HG03575 (cell line): ENCODE results near the gene TTYH3.
"Not testable (repeated sequence)": the region's sequence is repeated elsewhere in the genome, so short reads cannot be mapped to it uniquely, and the experiment has no call there.

Experiments used
- ATAC-seq: cut with Tn5 transposase; IDR thresholded peaks from one replicate; pipeline ENCODE4 v1.9.1; 2021; ENCODE audit not compliant: unreplicated experiment, insufficient number of reproducible peaks, low FRiP score; ENCODE audit errors: extremely low read depth

TTYH3 gene

DNA sequence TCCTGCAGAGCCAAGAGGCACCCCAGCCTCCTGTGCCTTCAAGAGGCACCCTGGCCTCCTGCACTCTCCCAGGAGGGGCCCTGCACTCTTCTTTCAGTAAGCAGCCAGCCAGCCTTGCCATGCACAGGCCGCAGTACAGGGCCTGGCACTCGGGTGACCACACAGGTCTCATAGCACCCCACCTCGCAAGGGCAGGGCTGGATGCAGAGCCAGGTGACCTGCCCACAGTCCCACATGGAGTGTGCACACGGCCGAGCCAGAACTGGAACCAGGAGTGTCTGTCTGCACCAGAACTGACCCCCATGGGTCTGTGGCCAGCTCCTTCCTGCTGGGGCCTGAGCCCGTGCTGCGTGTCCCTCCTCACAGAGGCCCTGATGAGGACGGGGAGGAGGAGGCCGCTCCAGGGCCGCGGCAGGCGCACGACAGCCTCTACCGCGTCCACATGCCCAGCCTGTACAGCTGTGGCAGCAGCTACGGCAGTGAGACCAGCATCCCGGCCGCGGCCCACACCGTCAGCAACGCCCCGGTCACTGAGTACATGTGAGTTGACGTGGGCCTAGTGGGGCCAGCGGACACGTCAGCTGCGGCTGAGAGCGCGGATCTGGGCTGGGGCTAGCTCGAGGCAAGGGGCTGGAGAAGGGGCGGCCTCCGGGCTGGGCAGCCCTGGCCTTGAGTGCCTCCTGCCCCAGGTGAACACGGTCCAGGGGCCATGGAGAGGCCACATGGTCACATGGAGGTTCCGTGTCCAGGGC, 26.3 kb downstream of the TTYH3 start:
- no peak for ATAC-seq

DNA sequence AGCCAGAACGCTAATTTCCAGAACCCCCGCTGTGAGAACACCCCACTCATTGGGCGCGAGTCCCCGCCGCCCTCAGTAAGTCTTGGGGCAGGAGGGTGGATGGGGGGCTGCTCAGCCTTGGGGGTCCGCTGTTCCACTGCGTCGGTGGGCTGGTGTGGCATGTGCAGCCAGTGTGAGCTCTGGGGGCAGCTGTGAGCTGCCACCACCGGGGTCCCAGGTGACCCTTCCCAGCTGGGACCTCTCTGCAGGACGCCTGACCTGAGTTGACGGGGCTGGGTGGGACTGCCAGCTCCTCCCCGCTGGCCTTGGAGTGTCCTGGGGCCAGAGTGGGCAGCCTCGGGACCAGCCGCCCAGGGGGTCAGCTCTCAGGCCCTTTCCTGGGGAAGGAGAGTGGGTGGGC, 27.2 kb downstream of the TTYH3 start:
- no peak for ATAC-seq

DNA sequence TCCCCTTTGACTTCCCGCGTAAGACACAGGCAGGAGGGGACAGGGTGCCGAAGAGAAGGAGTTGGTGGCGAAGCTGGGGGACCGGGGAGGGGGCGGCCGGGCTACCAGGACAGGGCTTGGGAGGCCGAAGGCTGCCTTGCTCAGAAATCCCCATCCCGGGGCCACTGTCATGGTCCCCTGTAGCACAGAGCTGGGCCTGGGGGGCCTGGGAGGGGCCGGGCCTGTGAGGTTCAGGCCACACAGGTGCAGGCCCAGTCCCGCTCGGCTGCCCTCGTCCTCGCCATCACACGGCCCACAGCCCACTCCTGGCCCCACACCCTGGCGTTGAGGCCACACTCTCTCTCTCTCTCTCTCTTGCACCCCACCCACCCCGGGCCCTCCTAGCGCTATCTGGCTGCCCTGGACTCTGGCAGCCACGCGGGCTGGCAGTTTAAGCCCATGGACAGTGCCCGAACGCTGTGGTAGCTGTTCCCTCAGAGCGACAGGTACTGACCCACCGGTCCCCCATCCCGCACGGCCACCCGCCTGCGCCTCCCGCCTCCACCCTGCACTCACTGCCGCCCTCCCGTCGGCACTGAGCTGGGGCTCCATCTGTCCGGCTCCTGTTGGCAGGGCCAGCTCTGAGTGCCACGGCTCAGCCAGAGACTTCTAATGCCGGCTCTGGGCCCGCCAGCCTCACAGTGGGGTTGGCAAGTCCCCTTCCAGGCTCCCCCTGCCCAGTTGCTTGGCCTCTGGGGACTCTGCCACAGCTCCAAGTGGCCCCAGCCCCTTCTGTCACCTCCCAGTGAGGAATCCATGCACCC, 28.0 kb downstream of the TTYH3 start:
- no peak for ATAC-seq

DNA sequence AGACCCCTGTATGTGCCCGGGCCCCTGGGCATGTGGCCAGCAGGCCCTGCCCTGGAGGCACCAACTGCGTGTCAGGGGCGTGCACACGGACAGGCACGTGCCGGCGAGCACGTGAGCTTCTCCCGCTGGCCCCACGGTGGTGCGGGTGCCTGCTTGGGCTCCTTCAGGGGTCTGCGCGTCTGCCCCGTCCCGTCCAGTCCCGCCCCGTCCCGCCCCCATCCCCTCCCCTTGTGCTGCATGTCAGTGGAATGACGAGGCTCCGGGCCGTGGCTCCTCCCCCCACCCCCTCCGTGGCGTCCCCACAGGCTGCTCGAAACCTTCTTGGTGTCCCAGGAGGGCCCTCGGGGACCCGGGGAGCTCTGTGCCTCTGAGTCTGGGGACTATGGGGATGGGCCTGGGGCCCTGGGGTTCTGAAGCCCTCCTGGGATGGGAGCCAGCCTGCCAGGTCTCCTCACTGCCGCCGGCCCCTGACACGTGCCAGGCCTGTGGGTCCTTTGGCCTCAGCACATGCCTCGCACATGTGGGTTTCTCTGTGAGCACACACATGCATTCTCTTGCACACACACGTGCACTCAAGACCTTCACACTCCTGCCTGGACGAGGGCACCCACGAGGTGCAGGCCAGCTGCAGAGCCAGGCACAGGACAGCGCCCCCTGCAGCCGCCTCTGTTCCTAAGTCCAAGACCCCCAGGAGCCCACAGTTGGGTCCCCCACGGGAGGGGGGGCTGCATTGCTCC, 28.7 kb downstream of the TTYH3 start:
- no peak for ATAC-seq

DNA sequence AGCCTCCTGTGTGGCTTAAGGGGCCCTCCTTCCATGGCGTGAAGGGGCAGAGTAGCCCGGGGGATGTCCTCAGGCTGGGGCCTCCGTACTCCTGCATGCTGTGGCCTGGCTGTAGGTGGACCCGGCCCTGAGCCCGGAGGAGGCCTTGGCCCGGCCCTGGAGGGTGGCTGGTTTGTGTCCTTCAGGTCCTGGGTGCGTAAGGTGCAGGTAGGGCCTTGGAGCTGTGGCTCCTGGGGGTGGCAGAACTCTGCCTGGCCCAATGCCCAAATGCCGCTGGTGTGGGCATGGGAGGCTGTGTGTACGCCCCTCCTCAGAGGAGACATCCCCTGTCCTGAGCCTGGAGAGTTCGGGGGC, 29.3 kb downstream of the TTYH3 start:
- no peak for ATAC-seq

DNA sequence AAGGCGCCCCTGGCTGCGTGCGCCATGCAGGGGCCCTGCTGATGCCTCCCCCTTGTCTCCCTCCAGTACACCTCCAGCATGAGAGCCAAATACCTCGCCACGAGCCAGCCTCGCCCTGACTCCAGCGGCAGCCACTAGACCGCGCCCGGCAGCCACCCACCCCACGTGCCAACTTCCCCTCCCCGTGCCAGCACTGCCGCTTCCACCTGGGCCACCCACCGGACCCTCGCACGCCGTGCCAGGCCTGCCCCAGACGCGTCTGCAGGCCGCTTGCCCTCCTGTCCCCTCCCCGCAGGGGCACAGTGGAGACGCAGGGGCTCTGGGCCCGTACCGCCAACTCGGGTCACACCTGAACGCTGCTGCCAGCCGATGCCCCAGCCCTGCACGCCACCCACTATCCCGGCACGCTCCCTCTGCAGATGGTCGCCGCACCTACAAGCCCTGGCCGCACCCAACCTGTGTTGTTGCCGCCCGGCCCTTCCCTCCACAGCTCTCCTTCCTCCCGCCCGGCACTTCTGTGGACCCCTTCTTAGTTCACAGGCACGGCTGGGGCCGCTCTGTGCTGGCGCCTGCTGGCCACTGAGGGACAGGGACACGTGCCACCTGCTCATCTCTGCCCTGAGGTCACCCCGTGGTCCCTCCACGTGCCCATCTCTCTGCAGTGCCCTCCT, 30.0 kb downstream of the TTYH3 start:
- no peak for ATAC-seq

DNA sequence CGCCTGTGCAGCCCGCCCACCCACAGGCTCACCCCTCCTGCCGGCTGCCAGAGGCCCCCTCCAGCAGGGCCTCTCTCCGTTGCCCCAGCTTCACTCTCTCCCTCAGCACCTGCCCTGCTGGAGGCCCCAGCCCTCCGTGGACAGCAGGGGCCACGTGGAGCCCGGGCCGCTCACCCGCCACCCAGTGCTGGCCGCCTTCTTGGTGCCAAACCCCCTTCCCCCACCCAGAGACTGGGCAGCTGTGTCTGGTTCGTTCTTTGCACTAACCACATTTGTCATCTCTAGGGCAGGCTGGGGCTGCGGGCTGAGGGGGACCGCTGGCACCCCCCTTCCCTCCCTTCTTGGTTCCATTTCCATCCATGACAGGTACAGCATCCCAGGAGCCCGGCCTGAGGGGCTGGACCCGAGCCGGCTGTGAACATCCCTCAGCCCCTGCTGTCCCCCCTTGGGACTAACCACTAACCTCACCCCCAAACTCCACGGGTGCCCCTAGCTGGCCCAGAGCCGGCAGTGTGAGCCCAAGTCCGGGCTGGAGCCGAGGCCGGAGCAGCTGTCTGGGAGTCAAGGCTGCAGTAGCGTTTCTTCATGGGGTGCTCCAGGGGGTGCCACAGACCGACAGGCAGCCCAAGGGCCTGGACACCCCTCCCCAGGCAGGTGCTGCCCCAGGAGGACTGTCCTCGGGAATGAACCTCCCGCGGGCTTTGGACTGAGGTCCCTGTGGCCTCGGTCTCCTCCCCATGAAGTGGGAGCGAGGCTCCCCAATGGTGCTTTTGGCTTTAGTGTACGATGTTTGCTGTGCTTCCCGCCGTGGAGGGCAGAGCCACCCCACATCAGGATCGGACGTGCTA, 30.7 kb downstream of the TTYH3 start:
- ATAC-seq: no peak

DNA sequence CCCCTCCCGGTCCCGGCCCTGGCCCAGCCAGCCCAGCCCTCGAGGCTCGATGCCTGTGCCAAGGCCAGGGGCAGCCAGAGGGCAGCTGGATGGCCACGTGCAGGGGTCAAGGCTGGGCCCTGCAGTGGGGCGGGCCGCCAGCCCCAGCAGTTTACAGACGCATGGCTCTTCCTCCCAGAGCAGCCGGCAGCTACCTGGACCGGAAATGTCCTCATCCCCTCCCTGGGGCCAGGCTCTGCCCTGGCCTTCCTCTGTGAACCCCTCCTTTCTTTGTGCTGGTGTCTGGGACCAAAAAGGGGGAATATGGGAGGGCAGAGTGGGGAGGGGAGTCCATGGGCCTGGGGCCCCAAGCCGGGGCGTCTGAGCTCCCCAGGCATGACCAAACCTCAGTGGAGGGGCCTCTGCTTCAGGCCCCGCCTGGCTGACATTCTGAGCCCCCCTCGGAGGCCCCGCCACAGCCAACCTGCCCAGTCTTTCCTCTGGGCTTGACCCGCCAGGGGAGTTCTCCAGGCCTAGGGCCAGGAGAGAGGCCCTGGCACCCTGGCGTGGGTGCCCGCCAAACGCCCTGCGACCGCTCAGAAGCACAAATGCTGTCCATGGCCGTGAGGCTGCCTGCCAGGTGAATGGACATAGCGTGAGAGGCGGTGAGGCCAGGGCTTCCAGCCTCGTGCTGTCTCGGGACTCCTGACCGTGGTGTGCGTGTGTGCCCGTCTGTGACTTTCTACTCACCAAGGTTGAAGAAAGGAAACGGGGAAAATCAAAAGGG, 31.5 kb downstream of the TTYH3 start:
- no peak for ATAC-seq

DNA sequence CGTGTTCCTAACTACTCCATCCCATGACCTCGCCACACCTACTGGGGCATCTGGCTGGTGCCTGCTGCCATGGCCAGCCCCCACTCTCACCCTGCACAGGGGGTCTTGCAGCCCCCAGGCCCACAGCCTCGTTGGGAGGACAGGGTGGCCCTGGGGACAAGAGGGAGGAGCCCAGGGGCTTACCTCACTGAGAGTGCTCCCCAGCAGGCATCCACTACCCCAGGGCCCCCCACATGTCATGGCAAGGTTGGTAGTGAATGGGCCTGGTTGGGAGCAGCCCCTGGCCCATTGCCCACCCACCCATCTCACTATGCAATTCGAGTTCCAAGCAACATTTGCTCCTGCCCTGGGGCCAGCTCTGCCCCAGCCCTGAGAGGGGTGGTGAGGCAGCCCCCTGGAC, 32.2 kb downstream of the TTYH3 start:
- no peak for ATAC-seq

DNA sequence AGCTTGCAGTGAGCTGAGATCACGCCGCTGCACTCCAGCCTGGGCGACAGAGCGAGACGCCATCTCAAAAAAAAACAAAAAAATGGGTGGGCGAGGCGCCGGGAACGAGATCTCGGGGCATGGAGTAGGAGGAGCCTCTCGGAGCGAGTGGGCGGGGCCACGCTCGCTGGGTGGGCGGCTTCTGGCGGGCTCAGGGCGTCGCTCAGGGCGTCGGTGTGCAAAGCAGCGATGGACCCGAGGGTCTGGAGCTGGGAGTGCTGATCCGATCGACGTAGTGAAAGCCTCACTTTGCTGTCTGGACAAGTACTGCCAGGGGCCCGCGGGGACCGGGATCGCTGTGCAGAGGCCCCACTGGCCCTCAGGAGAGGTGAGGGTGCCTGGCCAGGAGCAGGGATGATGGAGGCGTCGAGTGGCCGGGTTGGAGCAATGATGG, 33.6 kb downstream of the TTYH3 start:
- no peak for ATAC-seq

DNA sequence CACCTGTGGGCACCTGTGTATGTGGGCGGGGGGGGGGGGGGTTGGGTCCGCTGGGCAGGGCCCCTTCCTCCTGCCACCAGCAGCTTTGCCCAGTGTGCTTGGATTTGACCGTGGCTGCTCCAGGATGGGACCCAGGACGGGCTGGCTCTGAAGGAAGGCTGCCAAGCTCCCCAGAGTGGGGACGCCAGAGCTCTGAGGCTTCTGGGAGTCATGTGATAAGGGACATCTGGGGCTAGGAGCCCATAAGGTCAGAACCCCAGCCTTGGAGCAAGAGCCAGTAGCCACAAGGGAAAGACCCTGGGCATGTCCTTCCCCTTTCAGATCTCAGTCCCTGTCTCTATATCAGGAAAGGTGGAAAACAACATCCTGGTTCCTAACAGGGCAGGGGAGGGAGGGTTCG, 34.4 kb downstream of the TTYH3 start:
- ATAC-seq: no peak

DNA sequence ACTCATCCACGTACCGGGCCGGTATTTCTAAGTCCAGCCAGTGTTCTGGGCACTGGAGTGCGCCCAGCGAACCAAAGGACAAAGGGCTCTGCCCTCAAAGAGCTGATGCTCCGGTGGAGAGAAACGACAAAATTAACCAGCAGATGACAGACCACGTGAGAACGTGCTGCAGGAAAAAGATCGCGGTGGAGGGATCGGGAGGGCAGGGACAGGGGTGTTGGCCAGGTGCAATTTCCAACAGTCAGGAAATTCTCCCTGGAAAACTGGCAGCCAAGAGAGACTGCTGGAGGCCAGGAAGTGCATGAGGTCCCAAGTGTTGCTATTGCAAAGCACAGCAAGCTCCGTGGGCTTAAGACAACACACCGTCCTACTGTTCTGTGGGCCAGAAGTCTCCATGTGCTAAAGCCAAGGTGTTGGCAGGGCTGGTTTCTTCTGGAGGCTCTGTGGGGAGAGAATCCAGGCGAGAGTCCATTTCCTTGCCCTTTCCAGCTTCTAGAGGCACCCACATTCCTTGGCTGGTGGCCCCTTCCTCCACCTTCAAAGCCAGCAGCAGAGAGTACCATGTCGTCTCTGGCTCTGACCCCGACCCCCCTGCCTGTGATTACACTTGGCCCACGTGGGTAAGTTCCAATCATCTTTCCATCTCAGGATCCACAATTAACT, 34.9 kb downstream of the TTYH3 start:
- ATAC-seq: no peak

DNA sequence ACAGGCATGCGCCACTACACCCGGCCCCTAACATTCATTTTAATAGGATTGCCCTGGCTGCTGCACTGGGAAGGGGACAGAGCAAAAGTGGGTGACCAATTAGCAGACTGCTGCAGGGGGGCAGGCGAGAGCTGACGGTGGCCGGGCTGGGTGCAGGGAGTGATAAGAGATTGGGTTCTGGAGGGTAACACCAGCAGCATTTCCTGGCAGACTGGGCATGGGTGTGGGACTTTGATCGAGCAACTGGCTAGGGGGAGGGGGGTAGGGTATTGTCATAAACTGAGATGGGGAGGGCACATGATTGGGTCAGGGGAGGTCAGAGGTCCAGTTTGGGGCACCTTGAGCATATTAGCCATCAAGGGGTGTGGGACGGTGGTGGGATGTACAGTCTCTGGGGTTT, 36.1 kb downstream of the TTYH3 start:
- ATAC-seq: no peak

DNA sequence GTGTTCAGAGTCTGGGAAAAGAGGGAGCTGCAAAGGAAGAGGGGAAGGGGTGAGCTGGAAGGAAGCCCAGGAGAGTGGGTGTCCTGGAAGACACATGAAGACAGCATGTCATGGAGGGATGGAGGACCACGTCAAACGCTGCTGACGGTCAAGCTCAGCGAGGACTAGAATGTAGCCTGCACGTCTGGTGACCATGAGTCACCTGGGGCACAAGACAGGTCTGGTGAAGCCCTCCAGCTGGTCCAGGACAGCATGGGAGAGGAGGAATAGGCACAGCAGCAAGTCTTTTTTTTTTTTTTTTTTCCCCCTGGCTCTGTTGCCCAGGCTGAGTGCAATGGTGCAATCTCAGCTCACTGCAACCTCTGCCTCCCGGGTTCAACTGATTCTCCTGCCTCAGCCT, 36.6 kb downstream of the TTYH3 start:
- ATAC-seq: no peak

DNA sequence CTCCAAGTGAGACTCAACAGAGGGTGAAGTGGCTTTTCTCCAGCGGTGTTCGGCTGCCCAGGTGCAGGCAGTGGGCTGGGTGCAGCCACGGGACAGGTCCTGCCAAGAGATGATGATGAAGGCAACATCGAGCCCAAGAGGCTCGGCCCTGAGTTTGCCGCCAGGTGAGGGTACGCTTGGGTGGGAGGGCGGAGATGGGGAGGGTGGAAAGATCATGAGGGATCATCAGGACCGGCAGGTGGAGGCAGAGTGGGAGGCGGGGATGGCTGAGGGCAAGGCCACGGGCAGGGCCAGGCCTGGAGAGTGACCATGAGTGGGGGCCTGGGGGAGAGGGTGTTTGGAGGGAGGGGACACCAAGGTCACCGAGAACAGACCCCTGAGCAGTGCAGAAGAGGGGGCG, 38.4 kb downstream of the TTYH3 start:
- no peak for ATAC-seq

DNA sequence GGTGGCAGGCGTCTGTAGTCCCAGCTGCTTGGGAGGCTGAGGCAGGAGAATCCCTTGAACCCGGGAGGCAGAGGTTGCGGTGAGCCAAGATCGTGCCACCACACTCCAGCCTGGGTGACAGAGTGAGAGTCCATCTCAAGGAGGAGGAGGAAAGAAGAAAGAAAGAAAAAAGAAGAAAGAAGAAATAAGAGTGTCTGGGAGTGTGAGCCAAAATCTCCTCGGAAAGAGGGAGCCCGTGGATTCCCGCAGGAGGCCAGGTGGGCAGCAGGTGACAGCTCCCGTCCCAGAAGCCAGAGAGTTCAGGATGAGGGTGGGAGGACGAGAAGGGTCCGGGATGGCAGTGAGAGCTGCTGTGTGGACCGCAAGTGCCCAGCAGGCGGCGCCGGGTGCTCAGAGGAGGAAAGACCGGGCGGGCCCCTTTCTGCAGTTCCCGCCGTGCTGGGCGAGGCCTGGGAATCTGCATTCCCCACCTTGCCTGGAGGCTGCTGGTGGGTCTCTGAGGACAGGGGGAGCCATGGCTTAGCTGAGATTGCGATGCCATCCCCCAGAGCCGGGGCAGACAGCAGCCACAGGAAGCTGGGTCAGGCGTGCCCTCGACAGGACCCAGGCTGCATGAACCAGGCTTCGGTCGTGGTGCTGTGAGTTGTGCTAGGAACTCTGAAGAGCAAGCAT, 39.1 kb downstream of the TTYH3 start:
- no peak for ATAC-seq

DNA sequence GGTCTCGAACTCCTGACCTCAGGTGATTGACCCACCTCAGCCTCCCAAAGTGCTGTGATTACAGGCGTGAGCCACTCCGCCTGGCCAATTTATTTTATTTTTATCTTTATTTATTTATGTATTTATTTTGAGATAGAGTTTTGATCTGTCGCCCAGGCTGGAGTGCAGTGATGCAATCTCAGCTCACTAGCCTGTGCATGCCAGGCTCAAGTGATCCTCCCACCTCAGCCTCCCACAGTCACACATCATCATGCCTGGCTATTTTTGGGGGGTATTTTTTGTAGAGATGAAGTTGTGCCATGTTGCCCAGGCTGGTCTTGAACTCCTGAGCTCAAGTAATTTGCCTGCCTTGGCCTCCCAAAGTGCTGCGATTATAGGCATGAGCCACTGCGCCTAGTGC, 41.4 kb downstream of the TTYH3 start:
- not testable (repeated sequence) for ATAC-seq
